HG02588 (cell line): ENCODE data around the gene PCDHGA10.
A peak's percentile ranks its signal among the peaks of the same experiment; 100 is the strongest.
"Not testable (repeated sequence)": the region's sequence is repeated elsewhere in the genome, so short reads cannot be mapped to it uniquely, and the experiment has no call there.

Experiments
- ATAC-seq: cut with Tn5 transposase; IDR thresholded peaks from one replicate; pipeline ENCODE4 v1.9.1; 2021; ENCODE audit warnings: mild to moderate bottlenecking, moderate library complexity; ENCODE audit not compliant: unreplicated experiment

PCDHGA10 gene

GRCh38 chr5:141392429-141393198 lies 20.2 kb upstream of the PCDHGA10 start, which contains the start of gene PCDHGA8:
Gene PCDHGA8 (plus strand): TSS chr5:141392633. CDS start chr5:141392814, 181 bp downstream.
- ATAC-seq = no peak

GRCh38 chr5:141393267-141393666 lies 19.5 kb upstream of the PCDHGA10 start:
- no peak for ATAC-seq

GRCh38 chr5:141394401-141395187 lies 18.2 kb upstream of the PCDHGA10 start:
- not testable (repeated sequence) for ATAC-seq

DNA sequence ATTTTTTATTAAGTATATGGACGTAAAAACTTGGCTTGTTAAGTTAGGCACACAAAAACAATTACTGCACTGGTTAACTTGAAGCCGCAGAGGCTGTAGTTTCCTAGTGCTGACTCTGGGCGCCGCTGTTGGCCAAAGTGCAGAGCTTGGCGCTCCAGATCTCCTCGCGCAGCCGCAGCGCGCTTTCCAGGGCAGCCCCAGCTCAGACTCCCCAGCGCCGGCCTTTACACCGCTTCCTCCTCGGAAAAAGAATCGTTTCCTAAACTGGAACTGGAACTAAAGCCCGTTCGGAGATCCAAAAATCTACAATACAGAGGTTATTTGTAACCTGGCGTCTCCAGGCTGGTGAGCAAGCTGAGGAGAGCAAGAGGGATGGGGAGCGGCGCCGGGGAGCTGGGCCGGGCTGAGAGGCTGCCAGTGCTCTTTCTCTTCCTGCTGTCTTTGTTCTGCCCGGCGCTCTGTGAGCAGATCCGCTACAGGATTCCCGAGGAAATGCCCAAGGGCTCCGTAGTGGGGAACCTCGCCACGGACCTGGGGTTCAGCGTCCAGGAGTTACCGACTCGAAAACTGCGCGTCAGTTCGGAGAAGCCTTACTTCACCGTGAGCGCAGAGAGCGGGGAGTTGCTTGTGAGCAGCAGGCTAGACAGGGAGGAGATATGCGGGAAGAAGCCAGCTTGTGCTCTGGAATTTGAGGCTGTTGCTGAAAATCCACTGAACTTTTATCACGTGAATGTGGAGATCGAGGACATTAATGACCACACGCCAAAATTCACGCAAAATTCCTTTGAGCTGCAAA lies 14.8 kb upstream of the PCDHGA10 start, which contains the start of gene PCDHGB5:
TSS of gene PCDHGB5 (plus strand) at position 192 of the 796 bp plus-strand sequence. CDS start at position 373, 181 bp downstream.
- peak; percentile 96 for ATAC-seq

- no peak for ATAC-seq
Measured at GRCh38 chr5:141398608-141399007, 14.2 kb upstream of the PCDHGA10 start.

DNA sequence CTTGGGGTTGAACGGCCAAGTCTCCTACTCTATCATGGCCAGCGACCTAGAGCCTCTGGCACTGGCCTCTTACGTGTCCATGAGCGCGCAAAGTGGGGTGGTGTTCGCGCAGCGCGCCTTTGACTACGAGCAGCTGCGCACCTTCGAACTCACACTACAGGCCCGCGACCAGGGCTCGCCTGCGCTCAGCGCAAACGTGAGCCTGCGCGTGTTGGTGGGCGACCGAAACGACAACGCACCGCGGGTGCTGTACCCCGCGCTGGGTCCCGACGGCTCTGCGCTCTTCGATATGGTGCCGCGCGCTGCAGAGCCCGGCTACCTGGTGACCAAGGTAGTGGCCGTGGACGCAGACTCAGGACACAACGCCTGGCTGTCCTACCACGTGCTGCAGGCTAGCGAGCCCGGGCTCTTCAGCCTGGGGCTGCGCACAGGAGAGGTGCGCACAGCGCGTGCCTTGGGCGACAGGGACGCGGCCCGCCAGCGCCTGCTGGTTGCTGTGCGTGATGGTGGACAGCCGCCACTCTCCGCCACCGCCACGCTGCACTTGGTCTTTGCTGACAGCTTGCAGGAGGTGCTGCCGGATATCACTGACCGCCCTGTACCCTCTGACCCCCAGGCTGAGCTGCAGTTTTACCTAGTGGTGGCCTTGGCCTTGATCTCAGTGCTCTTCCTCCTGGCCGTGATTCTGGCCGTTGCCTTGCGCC lies 13.1 kb upstream of the PCDHGA10 start:
- ATAC-seq = no peak

DNA sequence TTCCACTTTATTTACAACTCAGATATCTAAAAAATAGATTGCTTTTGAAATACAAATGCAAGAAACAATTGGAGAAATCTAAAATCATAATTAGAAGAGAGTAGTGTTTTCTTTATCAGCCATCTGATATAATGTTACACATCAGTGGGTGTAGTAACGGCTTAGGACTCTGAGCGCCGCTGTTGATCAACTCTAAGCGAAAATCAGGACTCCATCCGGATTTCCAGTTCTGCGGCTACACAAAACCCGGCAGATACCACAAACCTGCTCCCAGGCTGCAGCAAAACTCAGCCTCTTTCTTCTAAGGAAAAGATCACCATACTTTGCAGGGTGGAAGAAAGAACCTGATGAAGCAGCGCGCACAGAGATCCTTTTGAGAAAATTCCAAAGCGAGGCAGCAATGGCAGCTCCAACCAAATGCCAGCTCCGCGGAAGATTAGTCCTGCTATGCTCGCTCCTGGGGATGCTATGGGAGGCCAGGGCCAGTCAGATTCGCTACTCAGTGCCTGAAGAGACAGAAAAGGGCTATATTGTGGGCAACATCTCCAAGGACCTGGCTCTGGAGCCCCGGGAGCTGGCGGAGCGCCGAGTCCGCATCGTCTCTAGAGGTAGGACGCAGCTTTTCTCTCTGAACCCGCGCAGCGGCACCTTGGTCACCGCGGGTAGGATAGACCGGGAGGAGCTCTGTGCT lies 10.1 kb upstream of the PCDHGA10 start, which contains the start of gene PCDHGA9:
TSS of gene PCDHGA9 (plus strand) at position 226 of the 691 bp plus-strand sequence. CDS start at position 401, 175 bp downstream.
- no peak for ATAC-seq

- no peak for ATAC-seq
Measured at GRCh38 chr5:141403387-141403786, 9.4 kb upstream of the PCDHGA10 start.

- ATAC-seq = peak; percentile 81
Measured at GRCh38 chr5:141407790-141408505, 4.8 kb upstream of the PCDHGA10 start, which contains the start of gene PCDHGB6. Gene PCDHGB6 (plus strand): TSS chr5:141408021. CDS start chr5:141408203, 182 bp downstream.

GRCh38 chr5:141409598-141410306 lies 3.0 kb upstream of the PCDHGA10 start:
- no peak for ATAC-seq

GRCh38 chr5:141411575-141411974 lies 1.2 kb upstream of the PCDHGA10 start:
- no peak for ATAC-seq

DNA sequence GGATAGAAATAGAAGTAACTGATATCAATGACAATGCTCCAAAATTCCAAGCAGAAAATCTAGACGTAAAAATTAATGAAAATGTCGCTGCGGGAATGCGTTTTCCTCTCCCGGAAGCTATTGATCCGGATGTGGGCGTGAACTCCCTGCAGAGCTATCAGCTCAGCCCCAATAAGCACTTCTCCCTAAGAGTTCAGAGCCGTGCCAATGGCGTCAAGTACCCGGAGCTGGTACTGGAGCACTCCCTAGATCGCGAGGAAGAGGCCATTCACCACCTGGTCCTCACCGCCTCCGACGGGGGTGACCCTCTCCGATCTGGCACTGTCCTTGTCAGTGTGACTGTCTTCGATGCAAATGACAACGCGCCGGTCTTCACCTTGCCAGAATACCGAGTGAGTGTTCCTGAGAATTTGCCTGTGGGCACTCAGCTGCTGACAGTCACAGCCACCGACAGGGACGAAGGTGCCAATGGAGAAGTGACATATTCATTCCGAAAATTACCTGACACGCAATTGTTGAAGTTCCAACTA lies 818 bp downstream of the PCDHGA10 start:
- ATAC-seq = no peak

GRCh38 chr5:141414548-141415274 lies 1.9 kb downstream of the PCDHGA10 start:
- ATAC-seq = not testable (repeated sequence)

- not testable (repeated sequence) for ATAC-seq
Measured at GRCh38 chr5:141415275-141415618, 2.5 kb downstream of the PCDHGA10 start.

DNA sequence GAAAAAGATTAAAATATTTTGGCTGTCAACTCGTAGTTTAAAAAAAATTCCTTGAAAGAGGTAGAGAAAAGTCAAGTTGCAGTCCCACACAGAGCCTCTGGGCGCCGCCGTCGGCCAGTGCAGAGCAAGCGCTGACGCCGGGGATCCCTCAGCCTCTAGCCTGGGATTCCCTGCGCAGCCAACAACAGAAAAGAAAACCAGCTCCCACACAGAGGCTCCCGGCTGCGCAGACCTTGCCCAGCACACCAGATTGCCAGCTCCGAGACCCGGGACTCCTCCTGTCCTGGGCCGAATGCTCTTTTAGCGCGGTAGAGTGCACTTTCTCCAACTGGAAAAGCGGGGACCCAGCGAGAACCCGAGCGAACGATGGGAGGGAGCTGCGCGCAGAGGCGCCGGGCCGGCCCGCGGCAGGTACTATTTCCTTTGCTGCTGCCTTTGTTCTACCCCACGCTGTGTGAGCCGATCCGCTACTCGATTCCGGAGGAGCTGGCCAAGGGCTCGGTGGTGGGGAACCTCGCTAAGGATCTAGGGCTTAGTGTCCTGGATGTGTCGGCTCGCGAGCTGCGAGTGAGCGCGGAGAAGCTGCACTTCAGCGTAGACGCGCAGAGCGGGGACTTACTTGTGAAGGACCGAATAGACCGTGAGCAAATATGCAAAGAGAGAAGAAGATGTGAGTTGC lies 4.8 kb downstream of the PCDHGA10 start, which contains the start of gene PCDHGB7:
TSS of gene PCDHGB7 (plus strand) at position 184 of the 679 bp plus-strand sequence. CDS start at position 367, 183 bp downstream.
- ATAC-seq = peak; percentile 83

DNA sequence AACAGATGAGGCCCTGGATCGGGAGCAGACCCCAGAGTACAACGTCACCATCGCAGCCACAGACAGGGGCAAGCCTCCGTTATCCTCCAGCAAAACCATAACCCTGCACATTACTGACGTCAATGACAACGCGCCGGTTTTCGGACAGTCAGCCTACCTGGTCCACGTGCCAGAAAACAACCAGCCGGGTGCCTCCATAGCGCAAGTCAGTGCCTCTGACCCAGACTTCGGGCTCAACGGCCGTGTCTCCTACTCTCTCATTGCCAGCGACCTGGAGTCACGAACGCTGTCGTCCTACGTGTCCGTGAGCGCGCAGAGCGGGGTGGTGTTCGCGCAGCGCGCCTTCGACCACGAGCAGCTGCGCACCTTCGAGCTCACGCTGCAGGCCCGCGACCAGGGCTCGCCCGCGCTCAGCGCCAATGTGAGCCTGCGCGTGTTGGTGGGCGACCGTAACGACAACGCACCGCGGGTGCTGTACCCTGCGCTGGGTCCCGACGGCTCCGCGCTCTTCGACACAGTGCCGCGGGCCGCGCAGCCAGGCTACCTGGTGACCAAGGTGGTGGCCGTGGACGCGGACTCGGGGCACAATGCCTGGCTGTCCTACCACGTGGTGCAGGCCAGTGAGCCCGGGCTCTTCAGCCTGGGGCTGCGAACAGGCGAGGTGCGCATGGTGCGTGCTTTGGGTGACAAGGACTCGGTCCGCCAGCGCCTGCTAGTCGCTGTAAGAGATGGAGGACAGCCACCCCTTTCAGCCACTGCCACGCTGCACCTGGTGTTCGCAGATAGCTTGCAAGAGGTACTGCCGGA lies 6.5 kb downstream of the PCDHGA10 start:
- ATAC-seq = no peak
